GM10248 (cell line): Measurements from ENCODE around the gene NCLN.

ENCODE experiments used
- CTCF ChIA-PET: fragments of 300-600 bp; sonication (Branson Sonifier 250); formaldehyde crosslinking; extraction: SDS; loops from one replicate; lab custom pipeline; 2021; ENCODE audit warnings: antibody characterized with exemption; lab: Yijun Ruan, JAX
- POLR2A ChIA-PET: fragments of 350-650 bp; sonication (Branson Sonifier 250); formaldehyde crosslinking; extraction: SDS; loops from one replicate; lab custom pipeline; 2020; ENCODE audit warnings: antibody characterized with exemption; lab: Yijun Ruan, JAX
- DNase-seq: peaks from one replicate; pipeline ENCODE4 v3.0.0; 2012; ENCODE audit errors: extremely low spot score
- CTCF ChIP-seq: IDR thresholded peaks from 2 replicates; pipeline ENCODE4 v1.5.1; 2012; ENCODE audit warnings: mild to moderate bottlenecking, low read depth; ENCODE audit errors: extremely low read depth, missing control alignments, control extremely low read depth

NCLN gene

GRCh38 chr19:3175781-3176714 is 9.7 kb upstream of the NCLN start:
- ChIA-PET CTCF (interaction anchor here (0.9 to 2.0 kb wide), 4 partner anchors 27 to 225 kb away, joined by 3 to 10 read pairs (median 3); no protein-coding TSS in a partner anchor), POLR2A (no interaction called here)
- TF ChIP-seq CTCF: no peak
- no peak for DNase-seq

- DNase-seq: no peak
- ChIA-PET POLR2A (no interaction called here), CTCF (interaction anchor here (1.2 to 2.0 kb wide), 3 partner anchors 27 to 226 kb away, joined by 3 to 10 read pairs (median 3); no protein-coding TSS in a partner anchor)
- TF ChIP-seq CTCF: no peak
These were observed 8.8 kb upstream of the NCLN start for GRCh38 chr19:3176715-3177501.

- TF ChIP-seq CTCF: no peak
- ChIA-PET CTCF (interaction anchor here (2.8 kb wide), 1 partner anchor 15 kb away, joined by 6 read pairs; no protein-coding TSS in a partner anchor), POLR2A (no interaction called here)
- peak; percentile 81 for DNase-seq
These were observed 7.3 kb upstream of the NCLN start, which contains the start of gene S1PR4 for GRCh38 chr19:3178377-3178972. TSS of gene S1PR4 (plus strand) at chr19:3178769. CDS start at chr19:3178793, 24 bp downstream.

DNA sequence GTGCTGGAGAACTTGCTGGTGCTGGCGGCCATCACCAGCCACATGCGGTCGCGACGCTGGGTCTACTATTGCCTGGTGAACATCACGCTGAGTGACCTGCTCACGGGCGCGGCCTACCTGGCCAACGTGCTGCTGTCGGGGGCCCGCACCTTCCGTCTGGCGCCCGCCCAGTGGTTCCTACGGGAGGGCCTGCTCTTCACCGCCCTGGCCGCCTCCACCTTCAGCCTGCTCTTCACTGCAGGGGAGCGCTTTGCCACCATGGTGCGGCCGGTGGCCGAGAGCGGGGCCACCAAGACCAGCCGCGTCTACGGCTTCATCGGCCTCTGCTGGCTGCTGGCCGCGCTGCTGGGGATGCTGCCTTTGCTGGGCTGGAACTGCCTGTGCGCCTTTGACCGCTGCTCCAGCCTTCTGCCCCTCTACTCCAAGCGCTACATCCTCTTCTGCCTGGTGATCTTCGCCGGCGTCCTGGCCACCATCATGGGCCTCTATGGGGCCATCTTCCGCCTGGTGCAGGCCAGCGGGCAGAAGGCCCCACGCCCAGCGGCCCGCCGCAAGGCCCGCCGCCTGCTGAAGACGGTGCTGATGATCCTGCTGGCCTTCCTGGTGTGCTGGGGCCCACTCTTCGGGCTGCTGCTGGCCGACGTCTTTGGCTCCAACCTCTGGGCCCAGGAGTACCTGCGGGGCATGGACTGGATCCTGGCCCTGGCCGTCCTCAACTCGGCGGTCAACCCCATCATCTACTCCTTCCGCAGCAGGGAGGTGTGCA is 6.6 kb upstream of the NCLN start:
- POLR2A ChIA-PET: no interaction called here
- DNase-seq: no peak
- TF ChIP-seq CTCF: no peak
- CTCF ChIA-PET: interaction anchor here (1.3 to 2.8 kb wide), 3 partner anchors 16 to 216 kb away, joined by 4 to 6 read pairs (median 5); no protein-coding TSS in a partner anchor

DNA sequence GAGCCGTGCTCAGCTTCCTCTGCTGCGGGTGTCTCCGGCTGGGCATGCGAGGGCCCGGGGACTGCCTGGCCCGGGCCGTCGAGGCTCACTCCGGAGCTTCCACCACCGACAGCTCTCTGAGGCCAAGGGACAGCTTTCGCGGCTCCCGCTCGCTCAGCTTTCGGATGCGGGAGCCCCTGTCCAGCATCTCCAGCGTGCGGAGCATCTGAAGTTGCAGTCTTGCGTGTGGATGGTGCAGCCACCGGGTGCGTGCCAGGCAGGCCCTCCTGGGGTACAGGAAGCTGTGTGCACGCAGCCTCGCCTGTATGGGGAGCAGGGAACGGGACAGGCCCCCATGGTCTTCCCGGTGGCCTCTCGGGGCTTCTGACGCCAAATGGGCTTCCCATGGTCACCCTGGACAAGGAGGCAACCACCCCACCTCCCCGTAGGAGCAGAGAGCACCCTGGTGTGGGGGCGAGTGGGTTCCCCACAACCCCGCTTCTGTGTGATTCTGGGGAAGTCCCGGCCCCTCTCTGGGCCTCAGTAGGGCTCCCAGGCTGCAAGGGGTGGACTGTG is 5.9 kb upstream of the NCLN start:
- CTCF ChIA-PET: interaction anchor here (1.3 to 2.8 kb wide), 3 partner anchors 16 to 217 kb away, joined by 4 to 6 read pairs (median 5); no protein-coding TSS in a partner anchor
- DNase-seq: no peak

More for the DNA sequence above, 5.9 kb upstream of the NCLN start:
- no peak for TF ChIP-seq CTCF
- POLR2A ChIA-PET: no interaction called here
